K562 (cell line): ENCODE results near the gene NUDT1. TPM values are rescaled to one million over a fixed set of nuclear protein-coding genes. Genes with fewer than 3 reads are reported as not detected.
A peak's percentile ranks its signal among the peaks of the same experiment; 100 is the strongest.

Source experiments
- ATAC-seq: fragments of 200-7000 bp; cut with Tn5 transposase; 3 replicates; pipeline ENCODE4 v1.9.1; 2020; ENCODE audit warnings: moderate library complexity
- BruUV-seq: library from RNA; stranded (reverse); fragments of 400-500 nt; replicated peaks from 2 replicates; lab custom pipeline; 2021; lab: Mats Ljungman, UMichigan
- CTCF ChIA-PET: fragments of 300-600 bp; formaldehyde crosslinking; extraction: SDS; loops from one replicate; lab custom pipeline; 2021; ENCODE audit warnings: low intra/inter-chr PET ratio; lab: Yijun Ruan, JAX
- POLR2A ChIA-PET: fragments of 300-600, 350-650 bp; sonication (Branson Sonifier 250); formaldehyde crosslinking; extraction: SDS; loops from one replicate; lab custom pipeline; 2021; ENCODE audit warnings: antibody characterized with exemption, inconsistent platforms; lab: Yijun Ruan, JAX
- DNase-seq, 4 experiments: peaks; one replicate each; pipeline versions ENCODE4 v3.0.0 to v3.0.0-alpha.2; 2011 to 2018; ENCODE audit warnings: low spot score in 3 of 4, mixed read lengths in 3 of 4; ENCODE audit errors: extremely low read depth in 1 of 4
- FAIRE-seq: peaks from 2 replicates; lab custom pipeline; 2011; peaks lifted over from hg19 to GRCh38; lab: Jason Lieb, UNC
- H2AFZ ChIP-seq: 2 replicates; pipeline ENCODE4 v1.6.0; 2011; ENCODE audit warnings: low read depth, low read length, control low read depth, inconsistent platforms
- H3K27ac ChIP-seq: fragments of 200-600 bp; 3 replicates; pipeline ENCODE4 v1.8.0; 2011; ENCODE audit warnings: low read depth, mild to moderate bottlenecking, control low read depth, inconsistent platforms, low read length, moderate library complexity, mixed read lengths; ENCODE audit errors: extremely low read depth
- H3K27me3 ChIP-seq, 2 experiments: fragments of 300-600 bp in 1 of 2; 2 replicates in 1 of 2; 3 replicates in 1 of 2; pipeline versions ENCODE4 v1.6.0 to v1.8.0; 2011; ENCODE audit warnings: inconsistent platforms in 2 of 2, low read length in 2 of 2, mild to moderate bottlenecking in 1 of 2, mixed read lengths in 1 of 2, moderate library complexity in 1 of 2; ENCODE audit not compliant: control insufficient read depth in 2 of 2, insufficient read depth in 2 of 2
- H3K36me3 ChIP-seq: fragments of 300-600 bp; 3 replicates; pipeline ENCODE4 v1.8.0; 2011; ENCODE audit warnings: mild to moderate bottlenecking, low read length, inconsistent platforms; ENCODE audit not compliant: control insufficient read depth, insufficient read depth
- H3K4me1 ChIP-seq, 2 experiments: fragments of 200-600 bp in 1 of 2; replicated peaks in 1 of 2; 2 replicates in 1 of 2; 3 replicates in 1 of 2; pipeline versions ENCODE4 v1.5.1 to v1.8.0; 2011; ENCODE audit warnings: inconsistent platforms in 2 of 2, low read length in 2 of 2, mild to moderate bottlenecking in 1 of 2, mixed read lengths in 1 of 2, moderate library complexity in 1 of 2; ENCODE audit not compliant: control insufficient read depth in 2 of 2, insufficient read depth in 2 of 2
- H3K4me2 ChIP-seq: 2 replicates; pipeline ENCODE4 v1.6.1; 2011; ENCODE audit warnings: low read length, control low read depth, inconsistent platforms, mixed read lengths; ENCODE audit not compliant: insufficient read depth
- H3K4me3 ChIP-seq: fragments of 200-600 bp; sonication (generic), shearing (Covaris generic); 2 replicates; pipeline ENCODE4 v1.5.1; 2016; ENCODE audit warnings: control low read depth, inconsistent platforms
- H3K79me2 ChIP-seq: fragments of 200-600 bp; 3 replicates; pipeline ENCODE4 v1.8.0; 2011; ENCODE audit warnings: low read length, inconsistent platforms; ENCODE audit not compliant: control insufficient read depth, insufficient read depth
- H3K9ac ChIP-seq, 2 experiments: 2 replicates each; pipeline versions ENCODE4 v1.6.0 to v1.6.1; 2011; ENCODE audit warnings: low read depth in 2 of 2, low read length in 2 of 2, control low read depth in 1 of 2, inconsistent platforms in 1 of 2, mild to moderate bottlenecking in 1 of 2, mixed read lengths in 1 of 2; ENCODE audit not compliant: insufficient read depth in 1 of 2
- H3K9me1 ChIP-seq: one replicate; pipeline ENCODE4 v1.6.0; 2011; ENCODE audit warnings: inconsistent platforms, mild to moderate bottlenecking, low read length, moderate library complexity; ENCODE audit not compliant: control insufficient read depth, insufficient read depth
- H3K9me3 ChIP-seq: replicated peaks from 2 replicates; pipeline ENCODE4 v1.5.1; 2011; ENCODE audit warnings: low read depth, low read length, inconsistent platforms; ENCODE audit not compliant: control insufficient read depth, insufficient read depth
- H4K20me1 ChIP-seq: replicated peaks from 2 replicates; pipeline ENCODE4 v1.6.1; 2011; ENCODE audit warnings: low read length, inconsistent platforms, mixed read lengths; ENCODE audit not compliant: control insufficient read depth, insufficient read depth
- CBFB ChIP-seq: sonication (generic); formaldehyde crosslinking; IDR thresholded peaks from 2 replicates; pipeline ENCODE4 v1.4.0; 2020; ENCODE audit warnings: mild to moderate bottlenecking, missing genetic modification reagents
- CBX2 ChIP-seq: fragments of 200-600 bp; sonication (generic); IDR thresholded peaks from one replicate; pipeline ENCODE4 v1.6.1; 2012; ENCODE audit warnings: mild to moderate bottlenecking, low read length, inconsistent platforms; ENCODE audit not compliant: insufficient read depth, poor library complexity, severe bottlenecking
- CSDE1 ChIP-seq, 2 experiments: fragments of 450-650 bp; IDR thresholded peaks; 2 replicates each; pipeline ENCODE4 v1.6.1; 2016; ENCODE audit warnings: mild to moderate bottlenecking in 1 of 2
- POLR2G ChIP-seq: fragments of 200-400 bp; formaldehyde crosslinking; IDR thresholded peaks from 2 replicates; pipeline ENCODE4 v1.6.1; 2017; ENCODE audit warnings: low read depth, mild to moderate bottlenecking, antibody characterized with exemption, low read length, moderate library complexity
- RBFOX2 ChIP-seq: fragments of 200-400 bp; formaldehyde crosslinking; IDR thresholded peaks from 2 replicates; pipeline ENCODE4 v1.6.1; 2017; ENCODE audit warnings: low read depth, mild to moderate bottlenecking, low read length, moderate library complexity
- RBM25 ChIP-seq: fragments of 200-400 bp; formaldehyde crosslinking; IDR thresholded peaks from 2 replicates; pipeline ENCODE4 v1.6.1; 2018; ENCODE audit warnings: low read length, low read depth, moderate library complexity; ENCODE audit not compliant: severe bottlenecking
- WGBS: fragments of 100-300 bp; shearing (Covaris generic); methylation state at CpG from one replicate; pipeline ENCODE4 v1.1.6; 2016; ENCODE audit warnings: low coverage, mixed read lengths; ENCODE audit not compliant: insufficient coverage; ENCODE audit errors: missing lambda C conversion rate; 5-methylcytosine and 5-hydroxymethylcytosine counted together
- in situ Hi-C: fragments of 300-500 bp; cut with MboI; formaldehyde crosslinking; loops from 4 replicates; pipeline ENCODE4 v1.15.0; 2018; ENCODE audit warnings: inconsistent platforms, mixed read lengths
- intact Hi-C: fragments of 100-400 bp; cut with micrococcal nuclease; formaldehyde crosslinking; loops from 2 replicates; pipeline ENCODE4 v1.14.2; 2022
- polyA plus RNA-seq, 8 experiments: library from polyadenylated mRNA; depleted of rRNA in 4 of 8; stranded (reverse) in 5 of 8; unstranded in 3 of 8; fragments of >200 nt; fragmentation: Nextera tagmentation in 2 of 8; fragmentation: Illumina TruSeq in 1 of 8; extraction: Ambion mirVana in 2 of 8; extraction: Trizol in 1 of 8; gene quantifications; 2 replicates each; pipeline versions ENCODE4 v1.2.1 to v1.2.3, GENCODE V29; 2011 to 2014; ENCODE audit warnings: inconsistent platforms in 1 of 8, missing spikeins in 1 of 8
- total RNA-seq, 7 experiments: library from RNA; depleted of rRNA in 6 of 7; stranded (reverse); fragments of >200 nt in 6 of 7; fragmentation: Illumina TruSeq in 2 of 7; extraction: Trizol in 2 of 7; gene quantifications; 2 replicates each; pipeline versions ENCODE4 v1.2.1 to v1.2.3, GENCODE V29; 2011 to 2021; ENCODE audit warnings: low replicate concordance in 1 of 7

Gene NUDT1
- total and polyA plus RNA-seq, 9 of the 15 experiments (the other 6 are each of a cell fraction or from before 2014, with no cell fraction given), result 5.3 to 73.3 (median 29.6) TPM

GRCh38 chr7:2243458-2243857 is 1.4 kb downstream of the NUDT1 start:
- in situ Hi-C loops, result no loop called here
- CTCF ChIA-PET, result no interaction called here

DNA sequence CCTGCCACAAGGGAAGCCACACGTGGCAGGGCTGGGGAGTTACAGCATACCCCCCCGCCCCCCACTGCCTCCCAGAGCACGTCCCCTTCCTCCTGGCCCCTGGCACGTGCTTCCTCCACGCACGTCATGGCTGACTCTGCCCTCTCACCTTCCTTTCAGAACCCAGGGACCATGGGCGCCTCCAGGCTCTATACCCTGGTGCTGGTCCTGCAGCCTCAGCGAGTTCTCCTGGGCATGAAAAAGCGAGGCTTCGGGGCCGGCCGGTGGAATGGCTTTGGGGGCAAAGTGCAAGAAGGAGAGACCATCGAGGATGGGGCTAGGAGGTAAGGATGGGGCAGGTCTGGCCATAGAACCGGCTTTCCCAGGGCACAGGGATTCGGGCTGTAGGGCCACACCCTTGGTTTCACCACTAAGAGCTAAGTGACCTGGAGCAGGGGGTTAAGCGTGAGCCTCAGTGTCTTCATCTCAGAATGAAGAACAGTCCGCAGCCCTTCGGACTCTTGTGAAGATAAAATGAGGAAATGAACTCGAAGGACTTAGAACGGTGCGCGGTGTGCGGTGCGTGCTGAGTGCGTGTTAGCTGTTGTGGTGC is 2.5 kb downstream of the NUDT1 start:
- Histone ChIP-seq H4K20me1 (no peaks in the 10 kb centered on the region), H3K4me1 (peaks cover 17 to 60% of the 10 kb centered on the region in 2 experiments; a peak in 3 of 5 replicates), H2AFZ (no peak overlapping the region), H3K27me3 (no peaks in the 10 kb centered on the region), H3K4me3 (no peak overlapping the region), H3K4me2 (no peak overlapping the region), H3K79me2 (peaks cover 37% of the 10 kb centered on the region), H3K9ac (peak overlapping the region in 1 of 2 experiments; percentile 71; a peak in 2 of 4 replicates), H3K27ac (no peak overlapping the region), H3K9me1 (no peaks in the 10 kb centered on the region)
- DNase-seq, result no peak
- in situ Hi-C loops (no loop called here), intact Hi-C loops (loop anchor here (5.0 kb wide), 1 partner anchor 58 kb away; no protein-coding TSS in a partner anchor)
- POLR2A ChIA-PET, result interaction anchor here (1.4 to 1.7 kb wide), 2 partner anchors 8 to 11 kb away, joined by 4 to 5 read pairs; partner anchors contain the start of gene MAD1L1
- 86% methylated on average over 17 of the region's 25 CpGs for WGBS
- no peak for FAIRE-seq
- no TSS peak for BruUV-seq
- TF ChIP-seq RBM25, result no peak
- no peak for TF ChIP-seq CBX2
- 0 out of 2 replicates have a peak, but pooled peaks have one; percentile 31 for TF ChIP-seq POLR2G
- TF ChIP-seq, all 486 proteins: peak for 1
- CTCF ChIA-PET, result no interaction called here
- ATAC-seq, result no peak
- H3K9me3 ChIP-seq, result no peaks in the 10 kb centered on the region
- peaks cover 21% of the 10 kb centered on the region; the same call in 2 of the 3 replicates for H3K36me3 ChIP-seq

More at GRCh38 chr7:2243458-2243857, 1.4 kb downstream of the NUDT1 start:
- intact Hi-C loops, result loop anchor here (2.0 to 5.0 kb wide), 2 partner anchors 59 to 105 kb away; no protein-coding TSS in a partner anchor
- H3K27me3 ChIP-seq, result no peaks in the 10 kb centered on the region
- peak overlapping the region; percentile 91 to 99; a peak in 3 of 4 replicates for H3K9ac ChIP-seq
- H3K4me2 ChIP-seq, result peak overlapping the region; percentile 98; the same call in 1 of the 2 replicates
- no peaks in the 10 kb centered on the region for H4K20me1 ChIP-seq
- DNase-seq (no peak), ATAC-seq (no peak)
- no peak overlapping the region for H2AFZ ChIP-seq
- H3K79me2 ChIP-seq, result peaks cover 42% of the 10 kb centered on the region
- no peak overlapping the region for H3K27ac ChIP-seq
- H3K9me3 ChIP-seq, result no peaks in the 10 kb centered on the region
- H3K36me3 ChIP-seq, result peaks cover 29% of the 10 kb centered on the region; the same call in 2 of the 3 replicates
- 0 out of 2 replicates have a peak, but pooled peaks have one; percentile 2 for TF ChIP-seq RBFOX2
- no peak for TF ChIP-seq CSDE1 (IDR thresholded peaks at IDR 0.05)
- TF ChIP-seq CBFB, result peak; percentile 43; the same call in 1 of the 2 replicates
- TF ChIP-seq, all 486 proteins: peak for 2
- no TSS peak for BruUV-seq
- Histone ChIP-seq H3K9me1 (no peaks in the 10 kb centered on the region), H3K4me1 (peaks cover 8 to 56% of the 10 kb centered on the region in 2 experiments; a peak in 3 of 5 replicates), H3K4me3 (no peak overlapping the region; the same call in 1 of the 2 replicates)
- FAIRE-seq, result no peak
- WGBS, result 72% methylated on average over 12 of the region's 12 CpGs
- POLR2A ChIA-PET, result no interaction called here
